Psoas muscle (tissue), 8 donors: ENCODE data around the gene KCNIP2. TPM values are rescaled to one million over a fixed set of nuclear protein-coding genes. Genes with fewer than 3 reads are reported as not detected.

Experiments used
- ATAC-seq, 4 donors: fragments of 200-7000 bp; cut with Tn5 transposase; one replicate each; pipeline ENCODE4 v1.9.1; 2020; ENCODE audit warnings: moderate library complexity in 3 of 4, mild to moderate bottlenecking in 2 of 4
- DNase-seq, 2 donors: peaks; one replicate each; pipeline ENCODE4 v3.0.0-alpha.2; 2020
- H3K27ac ChIP-seq: fragments of 200-600 bp; one replicate; pipeline ENCODE4 v1.8.0; 2022
- H3K27me3 ChIP-seq, 3 donors: fragments of 200-600 bp in 1 of 3; one replicate each; pipeline versions ENCODE4 v1.6.1 to v1.8.0; 2013 to 2022; ENCODE audit warnings: low read length in 2 of 3, mild to moderate bottlenecking in 2 of 3, moderate library complexity in 1 of 3; ENCODE audit not compliant: insufficient read depth in 3 of 3
- H3K36me3 ChIP-seq, 2 donors: fragments of 200-600 bp in 1 of 2; one replicate each; pipeline versions ENCODE4 v1.6.1 to v1.8.0; 2013 to 2022; ENCODE audit warnings: low read depth in 1 of 2, mild to moderate bottlenecking in 1 of 2, moderate library complexity in 1 of 2; ENCODE audit not compliant: insufficient read depth in 1 of 2
- H3K4me1 ChIP-seq: fragments of 200-600 bp; one replicate; pipeline ENCODE4 v1.8.0; 2022
- H3K4me3 ChIP-seq: fragments of 200-600 bp; one replicate; pipeline ENCODE4 v1.8.0; 2022; ENCODE audit warnings: mild to moderate bottlenecking
- H3K9me3 ChIP-seq: fragments of 200-600 bp; one replicate; pipeline ENCODE4 v1.8.0; 2022
- WGBS, 3 donors: extraction: QIAGEN DNeasy Blood & Tissue Kit; methylation state at CpG; one replicate each; pipeline versions ENCODE4 v1.1.6 to v1.1.7; 2013; 5-methylcytosine and 5-hydroxymethylcytosine counted together
- intact Hi-C, 2 donors: fragments of 100-400 bp; cut with DNase I; formaldehyde crosslinking; loops; one replicate each; pipeline versions ENCODE4 v1.11.0 to v1.14.2; 2022
- polyA plus RNA-seq, 3 donors: library from polyadenylated mRNA; stranded (reverse); fragments of 200-250 nt; gene quantifications; one replicate each; pipeline ENCODE4 v1.2.3, GENCODE V29; 2013
- total RNA-seq, 4 donors: library from RNA; stranded (reverse); fragmentation: NEBNext Ultra II Directional in 2 of 4; extraction: Animal tissue kit (Norgen Biotek cat#: 25700) in 2 of 4; gene quantifications; one replicate each; pipeline versions ENCODE4 v1.2.1 to v1.2.4, GENCODE V29; 2021 to 2023
- TF ChIP-seq, protein P1 (sequence below): fragments of 200-600 bp; IDR thresholded peaks from one replicate; pipeline ENCODE4 v1.8.0; 2022; ENCODE audit warnings: antibody characterized with exemption
- donor health status: healthy with polysubstance abuse.
- donor health status: DM: no; HTN: no; CAD: no; lungs with moderate emphysema.
- donor health status: Bipolar disorder and iron deficiency.
- donor health status: healthy.
- donor health status: DM: yes; HTN: yes; CAD: no.
- donor health status: DM: no; HTN: no; CAD: no.
- donor health status: DM: no; HTN: no; CAD: no.
- donor health status: DM: yes; HTN: yes; CAD: no.

The KCNIP2 gene
- total and polyA plus RNA-seq, 7 donors = 0.58 to 5.9 (median 1.2) TPM

- TF ChIP-seq, protein P1, sequence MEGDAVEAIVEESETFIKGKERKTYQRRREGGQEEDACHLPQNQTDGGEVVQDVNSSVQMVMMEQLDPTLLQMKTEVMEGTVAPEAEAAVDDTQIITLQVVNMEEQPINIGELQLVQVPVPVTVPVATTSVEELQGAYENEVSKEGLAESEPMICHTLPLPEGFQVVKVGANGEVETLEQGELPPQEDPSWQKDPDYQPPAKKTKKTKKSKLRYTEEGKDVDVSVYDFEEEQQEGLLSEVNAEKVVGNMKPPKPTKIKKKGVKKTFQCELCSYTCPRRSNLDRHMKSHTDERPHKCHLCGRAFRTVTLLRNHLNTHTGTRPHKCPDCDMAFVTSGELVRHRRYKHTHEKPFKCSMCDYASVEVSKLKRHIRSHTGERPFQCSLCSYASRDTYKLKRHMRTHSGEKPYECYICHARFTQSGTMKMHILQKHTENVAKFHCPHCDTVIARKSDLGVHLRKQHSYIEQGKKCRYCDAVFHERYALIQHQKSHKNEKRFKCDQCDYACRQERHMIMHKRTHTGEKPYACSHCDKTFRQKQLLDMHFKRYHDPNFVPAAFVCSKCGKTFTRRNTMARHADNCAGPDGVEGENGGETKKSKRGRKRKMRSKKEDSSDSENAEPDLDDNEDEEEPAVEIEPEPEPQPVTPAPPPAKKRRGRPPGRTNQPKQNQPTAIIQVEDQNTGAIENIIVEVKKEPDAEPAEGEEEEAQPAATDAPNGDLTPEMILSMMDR = no peak
- DNase-seq (no peak), ATAC-seq (no peak)
- Histone ChIP-seq H3K27me3 (no peaks in the 10 kb centered on the region), H3K4me1 (no peaks in the 10 kb centered on the region), H3K27ac (no peak overlapping the region), H3K36me3 (no peaks in the 10 kb centered on the region), H3K9me3 (no peaks in the 10 kb centered on the region), H3K4me3 (no peak overlapping the region)
- intact Hi-C loops = no loop called here
These were observed 30.7 kb upstream of the KCNIP2 start for GRCh38 chr10:101874252-101874651.

GRCh38 chr10:101867931-101868330 is 24.3 kb upstream of the KCNIP2 start:
- ATAC-seq (no peak), DNase-seq (no peak)
- Histone ChIP-seq H3K36me3 (no peaks in the 10 kb centered on the region), H3K27ac (no peak overlapping the region), H3K27me3 (no peaks in the 10 kb centered on the region), H3K4me1 (no peaks in the 10 kb centered on the region), H3K4me3 (no peak overlapping the region), H3K9me3 (no peaks in the 10 kb centered on the region)
- 62 to 86% (median 69%) methylated on average over 1 of the region's 1 CpG for WGBS, 3 donors
- intact Hi-C loops = no loop called here
- TF ChIP-seq, protein P1 = no peak

GRCh38 chr10:101859530-101859929 is 15.9 kb upstream of the KCNIP2 start:
- Histone ChIP-seq H3K36me3 (no peaks in the 10 kb centered on the region), H3K27me3 (no peaks in the 10 kb centered on the region), H3K4me3 (no peak overlapping the region), H3K27ac (no peak overlapping the region), H3K9me3 (no peaks in the 10 kb centered on the region), H3K4me1 (no peaks in the 10 kb centered on the region)
- TF ChIP-seq, protein P1 = no peak
- intact Hi-C loops = no loop called here
- 94 to 98% (median 96%) methylated on average over 2 of the region's 2 CpGs for WGBS, 3 donors
- DNase-seq = no peak
- no peak for ATAC-seq

- no peak overlapping the region for H3K4me3 ChIP-seq
- no peaks in the 10 kb centered on the region for H3K27me3 ChIP-seq
- ATAC-seq = no peak
- 64 to 98% (median 95%) methylated on average over 3 of the region's 3 CpGs for WGBS, 3 donors
- intact Hi-C loops = no loop called here
- no peak overlapping the region for H3K27ac ChIP-seq
- DNase-seq = no peak
- H3K36me3 ChIP-seq = no peaks in the 10 kb centered on the region
- no peaks in the 10 kb centered on the region for H3K9me3 ChIP-seq
- H3K4me1 ChIP-seq = no peaks in the 10 kb centered on the region
- TF ChIP-seq, protein P1 = no peak
These were observed 15.3 kb upstream of the KCNIP2 start for GRCh38 chr10:101858723-101859500.
